Stomach (tissue), 4 donors: Measurements from ENCODE around the gene SPO11.
"Not testable (repeated sequence)": the region's sequence is repeated elsewhere in the genome, so short reads cannot be mapped to it uniquely, and the experiment has no call there.

Experiments used
- CTCF ChIP-seq, 7 experiments: fragments of 450-650 bp in 4 of 7; fragments of 200-600 bp in 3 of 7; sonication (generic) in 3 of 7; IDR thresholded peaks; one replicate each; pipeline ENCODE4 v1.5.1; 2016 to 2019; ENCODE audit warnings: antibody characterized with exemption in 7 of 7, control low read depth in 2 of 7, mild to moderate bottlenecking in 1 of 7
- EP300 ChIP-seq: sonication (generic); formaldehyde crosslinking; IDR thresholded peaks from one replicate; pipeline ENCODE4 v1.6.1; 2017; ENCODE audit warnings: antibody characterized with exemption
- POLR2A ChIP-seq, 4 donors: fragments of 450-650 bp; IDR thresholded peaks; one replicate each; pipeline ENCODE4 v1.6.1; 2016; ENCODE audit warnings: antibody characterized with exemption in 4 of 4, control low read depth in 2 of 4, mild to moderate bottlenecking in 1 of 4, moderate library complexity in 1 of 4
- POLR2AphosphoS5 ChIP-seq, 3 donors: sonication (generic); formaldehyde crosslinking; IDR thresholded peaks; one replicate each; pipeline ENCODE4 v1.6.1; 2016; ENCODE audit warnings: antibody characterized with exemption in 3 of 3

DNA sequence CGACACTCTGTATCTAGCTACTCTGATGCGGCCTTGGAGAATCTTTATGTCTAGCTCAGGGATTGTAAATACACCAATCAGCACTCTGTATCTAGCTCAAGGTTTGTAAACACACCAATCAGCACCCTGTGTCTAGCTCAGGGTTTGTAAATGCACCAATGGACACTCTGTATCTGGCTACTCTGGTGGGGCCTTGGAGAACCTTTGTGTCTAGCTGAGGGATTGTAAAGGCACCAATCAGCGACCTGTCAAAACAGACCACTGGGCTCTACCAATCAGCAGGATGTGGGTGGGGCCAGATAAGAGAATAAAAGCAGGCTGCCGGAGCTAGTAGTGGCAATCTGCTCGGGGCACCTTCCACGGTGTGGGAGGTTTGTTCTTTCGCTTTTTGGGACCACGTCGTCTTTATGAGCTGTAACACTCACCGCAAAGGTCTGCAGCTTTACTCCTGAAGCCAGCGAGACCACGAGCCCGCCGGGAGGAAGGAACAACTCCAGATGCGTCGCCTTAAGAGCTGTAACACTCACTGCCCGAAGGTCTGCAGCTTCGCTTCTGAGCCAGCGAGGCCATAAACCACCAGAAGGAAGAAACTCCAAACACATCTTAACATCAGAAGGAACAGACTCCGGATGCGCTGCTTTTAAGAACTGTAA is 19.4 kb downstream of the SPO11 start:
- TF ChIP-seq CTCF (IDR thresholded peaks at IDR 0.05); POLR2AphosphoS5 (IDR thresholded peaks at IDR 0.05); POLR2A (IDR thresholded peaks at IDR 0.05); EP300: not testable (repeated sequence)
